Measurements from ENCODE around the gene TBC1D22B. TPM values are rescaled to one million over a fixed set of nuclear protein-coding genes. Genes with fewer than 3 reads are reported as not detected.

TBC1D22B gene
- total and polyA plus RNA-seq, 12 donors, result 7.4 to 21.9 (median 15.7) TPM

- intact Hi-C loops (cut with DNase I), result loop anchor here (2.0 to 10.0 kb wide), 3 partner anchors 185 to 442 kb away; no protein-coding TSS in a partner anchor
- no peaks in the 10 kb centered on the region for H3K36me3 ChIP-seq (replicated peaks in 1 of 2)
- H3K4me3 ChIP-seq, result no peak overlapping the region
- DNase-seq, result peak in 1 of 7 donors; percentile 49
- H3K9me3 ChIP-seq (replicated peaks in 1 of 3), result no peaks in the 10 kb centered on the region
- H3K27ac ChIP-seq, result no peak overlapping the region
- TF ChIP-seq CTCF (IDR thresholded peaks at IDR 0.05) (no peak), POLR2A (IDR thresholded peaks at IDR 0.05) (no peak)
- peaks cover 0 to 8% of the 10 kb centered on the region in 2 donors for H3K4me1 ChIP-seq (replicated peaks in 1 of 2)
- 69 to 81% (median 75%) methylated on average over 12 of the region's 12 CpGs for WGBS, 4 donors
- no peaks in the 10 kb centered on the region for H3K27me3 ChIP-seq
Observed at GRCh38 chr6:37209461-37210205, 47.9 kb upstream of the TBC1D22B start.

- Histone ChIP-seq H3K4me1 (replicated peaks in 1 of 2) (peaks cover 0 to 8% of the 10 kb centered on the region in 2 donors), H3K4me3 (no peak overlapping the region), H3K27ac (no peak overlapping the region), H3K9me3 (replicated peaks in 1 of 3) (no peaks in the 10 kb centered on the region), H3K27me3 (no peaks in the 10 kb centered on the region), H3K36me3 (replicated peaks in 1 of 2) (no peaks in the 10 kb centered on the region)
- peak; percentile 76 to 94 (median 85) for DNase-seq
- intact Hi-C loops (cut with DNase I), result loop anchor here in 1 of 2 donors (5.0 kb wide), 1 partner anchor 443 kb away; no protein-coding TSS in a partner anchor
- WGBS, 4 donors, result 48 to 57% (median 51%) methylated on average over 7 of the region's 7 CpGs
- TF ChIP-seq POLR2A (IDR thresholded peaks at IDR 0.05), result no peak
- TF ChIP-seq CTCF (IDR thresholded peaks at IDR 0.05), result peak; percentile 82 to 99 (median 97)
Observed at GRCh38 chr6:37210313-37210968, 47.1 kb upstream of the TBC1D22B start.

DNA sequence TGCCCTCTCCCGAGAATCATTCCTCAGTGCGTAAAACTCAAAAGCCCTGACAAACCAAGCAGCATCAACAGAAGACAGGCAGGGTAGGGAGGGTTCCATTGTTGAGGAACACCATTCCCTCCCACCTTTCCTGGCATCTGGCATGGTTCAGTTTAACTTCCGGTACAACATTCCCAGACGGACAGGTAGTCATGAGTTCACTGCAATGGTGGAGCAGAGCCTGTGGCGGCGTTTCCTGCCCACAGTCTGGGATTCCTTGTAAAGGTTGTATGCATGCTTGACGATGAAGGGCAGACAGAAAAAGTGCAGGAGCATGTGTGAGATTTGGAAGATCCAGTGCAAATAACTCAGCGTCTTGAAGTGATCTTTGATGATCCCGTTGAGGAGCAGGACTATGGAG lies 45.3 kb upstream of the TBC1D22B start:
- no peaks in the 10 kb centered on the region for H3K36me3 ChIP-seq (replicated peaks in 1 of 2)
- no peak for TF ChIP-seq CTCF (IDR thresholded peaks at IDR 0.05)
- TF ChIP-seq POLR2A (IDR thresholded peaks at IDR 0.05), result no peak
- H3K4me3 ChIP-seq, result no peak overlapping the region
- intact Hi-C loops (cut with DNase I), result loop anchor here in 1 of 2 donors (5.0 kb wide), 1 partner anchor 445 kb away; no protein-coding TSS in a partner anchor
- H3K4me1 ChIP-seq (replicated peaks in 1 of 2), result peaks cover 0 to 8% of the 10 kb centered on the region in 2 donors
- H3K27me3 ChIP-seq, result no peaks in the 10 kb centered on the region
- no peaks in the 10 kb centered on the region for H3K9me3 ChIP-seq (replicated peaks in 1 of 3)
- H3K27ac ChIP-seq, result no peak overlapping the region
- peak in 1 of 7 donors; percentile 48 for DNase-seq
- 83 to 92% (median 86%) methylated on average over 9 of the region's 9 CpGs for WGBS, 4 donors

GRCh38 chr6:37218061-37218460 lies 39.5 kb upstream of the TBC1D22B start:
- H3K27ac ChIP-seq, result no peak overlapping the region
- H3K4me1 ChIP-seq (replicated peaks in 1 of 2), result peaks cover 4 to 17% of the 10 kb centered on the region in 2 donors
- H3K4me3 ChIP-seq, result no peak overlapping the region
- no peaks in the 10 kb centered on the region for H3K9me3 ChIP-seq (replicated peaks in 1 of 3)
- intact Hi-C loops (cut with DNase I), result no loop called here
- no peaks in the 10 kb centered on the region for H3K36me3 ChIP-seq (replicated peaks in 1 of 2)
- TF ChIP-seq CTCF (IDR thresholded peaks at IDR 0.05), result no peak
- TF ChIP-seq POLR2A (IDR thresholded peaks at IDR 0.05), result no peak
- no peaks in the 10 kb centered on the region for H3K27me3 ChIP-seq
- DNase-seq, result no peak
- WGBS, 4 donors, result 85 to 96% (median 92%) methylated on average over 6 of the region's 6 CpGs
